Gastroesophageal sphincter (tissue), 3 donors: ENCODE measurements around the gene FAM43A.
A peak's percentile ranks its signal among the peaks of the same experiment; 100 is the strongest.

ENCODE experiments used
- CTCF ChIP-seq, 4 experiments: fragments of 200-600 bp in 2 of 4; fragments of 450-650 bp in 2 of 4; sonication (generic) in 1 of 4; IDR thresholded peaks; one replicate each; pipeline ENCODE4 v1.5.1; 2017 to 2019; ENCODE audit warnings: antibody characterized with exemption in 4 of 4, mild to moderate bottlenecking in 2 of 4, moderate library complexity in 2 of 4
- POLR2A ChIP-seq, 2 donors: fragments of 450-650 bp; IDR thresholded peaks; one replicate each; pipeline ENCODE4 v1.6.1; 2017; ENCODE audit warnings: antibody characterized with exemption in 2 of 2, mild to moderate bottlenecking in 2 of 2, moderate library complexity in 1 of 2
- POLR2AphosphoS5 ChIP-seq: sonication (generic); formaldehyde crosslinking; IDR thresholded peaks from one replicate; pipeline ENCODE4 v1.6.1; 2017; ENCODE audit warnings: antibody characterized with exemption

- TF ChIP-seq CTCF (IDR thresholded peaks at IDR 0.05) (peak in 3 of 4 experiments; percentile 5 to 45 (median 44)), POLR2AphosphoS5 (peak; percentile 100), POLR2A (IDR thresholded peaks at IDR 0.05) (peak; percentile 99)
Measured at GRCh38 chr3:194685718-194686413, at the start of gene FAM43A.
